GM18511 (cell line): Measurements from ENCODE around the gene ANKRD37.

Experiments used
- ATAC-seq: cut with Tn5 transposase; IDR thresholded peaks from one replicate; pipeline ENCODE4 v1.9.1; 2021; ENCODE audit warnings: mild to moderate bottlenecking, moderate library complexity; ENCODE audit not compliant: unreplicated experiment

The ANKRD37 gene

GRCh38 chr4:185412412-185412811 is 15.8 kb downstream of the ANKRD37 start:
- no peak for ATAC-seq

GRCh38 chr4:185416955-185417354 is 20.3 kb downstream of the ANKRD37 start:
- no peak for ATAC-seq

- no peak for ATAC-seq
Measured at GRCh38 chr4:185421366-185422124, 24.9 kb downstream of the ANKRD37 start.

- ATAC-seq: peak; percentile 10
Measured at GRCh38 chr4:185424905-185425646, 28.4 kb downstream of the ANKRD37 start.

- ATAC-seq: peak; percentile 93
Measured at GRCh38 chr4:185425647-185426352, 29.2 kb downstream of the ANKRD37 start, which contains the start of gene UFSP2. TSS of gene UFSP2 (minus strand) at chr4:185425964. CDS start at chr4:185425868, 96 bp downstream.

- ATAC-seq: no peak
Measured at GRCh38 chr4:185426960-185427688, 30.5 kb downstream of the ANKRD37 start.

- no peak for ATAC-seq
Measured at GRCh38 chr4:185429660-185430059, 33.0 kb downstream of the ANKRD37 start.

- ATAC-seq: no peak
Measured at GRCh38 chr4:185435466-185435865, 38.8 kb downstream of the ANKRD37 start.

- peak; percentile 63 for ATAC-seq
Measured at GRCh38 chr4:185437809-185438208, 41.2 kb downstream of the ANKRD37 start.

- no peak for ATAC-seq
Measured at GRCh38 chr4:185441479-185441878, 44.8 kb downstream of the ANKRD37 start.

GRCh38 chr4:185445209-185445608 is 48.6 kb downstream of the ANKRD37 start:
- no peak for ATAC-seq
